Natural killer cell (primary cell): ENCODE data around the gene OTUD4. TPM values are rescaled to one million over a fixed set of nuclear protein-coding genes. Genes with fewer than 3 reads are reported as not detected.
A peak's percentile ranks its signal among the peaks of the same experiment; 100 is the strongest.

Experiments
- ATAC-seq, 3 donors: fragments of 150-1000 bp in 2 of 3; fragments of 200-7000 bp in 1 of 3; cut with Tn5 transposase; 1 replicate in 1 of 3; 2 replicates in 2 of 3; pipeline ENCODE4 v1.10.0; 2021; ENCODE audit warnings: mild to moderate bottlenecking in 2 of 3, moderate library complexity in 2 of 3
- DNase-seq, 2 donors: peaks; one replicate each; pipeline versions ENCODE4 v3.0.0 to v3.0.0-alpha.2; 2013 to 2021; ENCODE audit warnings: mixed read lengths in 1 of 2
- H3K27ac ChIP-seq: one replicate; pipeline ENCODE4 v1.5.1; 2013; ENCODE audit warnings: mild to moderate bottlenecking, low read length
- H3K27me3 ChIP-seq: one replicate; pipeline ENCODE4 v1.6.1; 2013; ENCODE audit warnings: low read length; ENCODE audit not compliant: control insufficient read depth, insufficient read depth
- H3K36me3 ChIP-seq: one replicate; pipeline ENCODE4 v1.6.1; 2013; ENCODE audit warnings: low read length; ENCODE audit not compliant: control insufficient read depth, insufficient read depth
- H3K4me1 ChIP-seq: one replicate; pipeline ENCODE4 v1.6.1; 2013; ENCODE audit warnings: low read length; ENCODE audit not compliant: control insufficient read depth, insufficient read depth
- H3K4me3 ChIP-seq: one replicate; pipeline ENCODE4 v1.5.1; 2013; ENCODE audit warnings: low read length
- H3K9me3 ChIP-seq: one replicate; pipeline ENCODE4 v1.6.1; 2013; ENCODE audit warnings: low read length; ENCODE audit not compliant: control insufficient read depth, insufficient read depth
- H3K27ac Mint-ChIP-seq, 2 donors: one replicate each; pipeline ENCODE4 v1.8.0; 2022; ENCODE audit warnings: mild to moderate bottlenecking in 2 of 2, mixed read lengths in 2 of 2, moderate library complexity in 1 of 2
- H3K27me3 Mint-ChIP-seq, 2 donors: one replicate each; pipeline ENCODE4 v1.8.0; 2022; ENCODE audit warnings: low read depth in 2 of 2, mixed read lengths in 2 of 2
- H3K36me3 Mint-ChIP-seq: one replicate; pipeline ENCODE4 v1.8.0; 2022; ENCODE audit warnings: mixed read lengths
- H3K4me1 Mint-ChIP-seq, 2 donors: one replicate each; pipeline ENCODE4 v1.8.0; 2022; ENCODE audit warnings: mixed read lengths in 2 of 2
- H3K4me3 Mint-ChIP-seq: one replicate; pipeline ENCODE4 v1.8.0; 2022; ENCODE audit warnings: mild to moderate bottlenecking, moderate library complexity, mixed read lengths
- H3K9me3 Mint-ChIP-seq, 2 donors: one replicate each; pipeline ENCODE4 v1.8.0; 2022; ENCODE audit warnings: mixed read lengths in 2 of 2
- WGBS: methylation state at CpG from one replicate; pipeline ENCODE4 v1.1.7; 2013; ENCODE audit warnings: missing lambda C conversion rate; ENCODE audit not compliant: insufficient coverage; 5-methylcytosine and 5-hydroxymethylcytosine counted together
- intact Hi-C: fragments of 100-400 bp; cut with micrococcal nuclease; formaldehyde crosslinking; loops from one replicate; pipeline ENCODE4 v1.14.2; 2022
- total RNA-seq, 4 donors: library from RNA; stranded (reverse); fragments of 120-200 nt in 1 of 4; gene quantifications; one replicate each; pipeline versions ENCODE4 v1.2.3 to v1.2.4, GENCODE V29; 2013 to 2022
- TF ChIP-seq, protein P1 (sequence below): fragments of 200-600 bp; IDR thresholded peaks from one replicate; pipeline ENCODE4 v1.8.0; 2022; ENCODE audit warnings: antibody characterized with exemption

Gene OTUD4
- total RNA-seq, 3 donors from 2014 or later (not counting 1 experiment from before 2014, with no cell fraction given) = 60.0 to 73.3 (median 71.6) TPM

DNA sequence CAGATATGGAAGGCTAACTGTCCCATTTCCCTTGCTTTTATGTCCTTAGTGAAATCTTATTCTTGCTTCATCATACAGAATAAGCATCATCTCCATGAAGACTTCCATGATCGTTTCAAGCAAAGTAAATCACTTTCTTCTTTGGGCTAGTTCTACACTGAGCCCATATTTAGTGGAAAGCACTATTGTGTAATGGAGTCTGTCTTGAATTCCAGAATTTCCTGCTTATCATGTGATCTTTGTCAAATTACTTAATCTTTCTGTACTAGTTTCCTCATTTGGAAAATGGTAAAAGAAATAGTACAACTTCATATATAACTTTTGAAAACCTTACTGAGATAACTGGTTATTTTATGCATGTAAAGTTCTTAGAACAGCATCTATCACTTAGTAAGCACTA lies 90.0 kb downstream of the OTUD4 start:
- Histone ChIP-seq H3K9me3 (no peaks in the 10 kb centered on the region), H3K4me3 (no peak overlapping the region), H3K36me3 (peaks cover 44% of the 10 kb centered on the region), H3K4me1 (no peaks in the 10 kb centered on the region), H3K27me3 (no peaks in the 10 kb centered on the region), H3K27ac (no peak overlapping the region)
- DNase-seq = no peak
- H3K27me3 Mint-ChIP-seq = no peaks in the 10 kb centered on the region
- WGBS = no CpG with 5 or more reads among the region's 1 CpG
- intact Hi-C loops = no loop called here
- no peak overlapping the region for H3K27ac Mint-ChIP-seq
- H3K4me1 Mint-ChIP-seq = peaks cover 12 to 30% of the 10 kb centered on the region in 2 donors
- TF ChIP-seq, protein P1, sequence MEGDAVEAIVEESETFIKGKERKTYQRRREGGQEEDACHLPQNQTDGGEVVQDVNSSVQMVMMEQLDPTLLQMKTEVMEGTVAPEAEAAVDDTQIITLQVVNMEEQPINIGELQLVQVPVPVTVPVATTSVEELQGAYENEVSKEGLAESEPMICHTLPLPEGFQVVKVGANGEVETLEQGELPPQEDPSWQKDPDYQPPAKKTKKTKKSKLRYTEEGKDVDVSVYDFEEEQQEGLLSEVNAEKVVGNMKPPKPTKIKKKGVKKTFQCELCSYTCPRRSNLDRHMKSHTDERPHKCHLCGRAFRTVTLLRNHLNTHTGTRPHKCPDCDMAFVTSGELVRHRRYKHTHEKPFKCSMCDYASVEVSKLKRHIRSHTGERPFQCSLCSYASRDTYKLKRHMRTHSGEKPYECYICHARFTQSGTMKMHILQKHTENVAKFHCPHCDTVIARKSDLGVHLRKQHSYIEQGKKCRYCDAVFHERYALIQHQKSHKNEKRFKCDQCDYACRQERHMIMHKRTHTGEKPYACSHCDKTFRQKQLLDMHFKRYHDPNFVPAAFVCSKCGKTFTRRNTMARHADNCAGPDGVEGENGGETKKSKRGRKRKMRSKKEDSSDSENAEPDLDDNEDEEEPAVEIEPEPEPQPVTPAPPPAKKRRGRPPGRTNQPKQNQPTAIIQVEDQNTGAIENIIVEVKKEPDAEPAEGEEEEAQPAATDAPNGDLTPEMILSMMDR = no peak
- H3K36me3 Mint-ChIP-seq = peaks cover 24% of the 10 kb centered on the region
- no peak overlapping the region for H3K4me3 Mint-ChIP-seq
- ATAC-seq = no peak
- H3K9me3 Mint-ChIP-seq = peaks cover 0 to 6% of the 10 kb centered on the region in 2 donors

DNA sequence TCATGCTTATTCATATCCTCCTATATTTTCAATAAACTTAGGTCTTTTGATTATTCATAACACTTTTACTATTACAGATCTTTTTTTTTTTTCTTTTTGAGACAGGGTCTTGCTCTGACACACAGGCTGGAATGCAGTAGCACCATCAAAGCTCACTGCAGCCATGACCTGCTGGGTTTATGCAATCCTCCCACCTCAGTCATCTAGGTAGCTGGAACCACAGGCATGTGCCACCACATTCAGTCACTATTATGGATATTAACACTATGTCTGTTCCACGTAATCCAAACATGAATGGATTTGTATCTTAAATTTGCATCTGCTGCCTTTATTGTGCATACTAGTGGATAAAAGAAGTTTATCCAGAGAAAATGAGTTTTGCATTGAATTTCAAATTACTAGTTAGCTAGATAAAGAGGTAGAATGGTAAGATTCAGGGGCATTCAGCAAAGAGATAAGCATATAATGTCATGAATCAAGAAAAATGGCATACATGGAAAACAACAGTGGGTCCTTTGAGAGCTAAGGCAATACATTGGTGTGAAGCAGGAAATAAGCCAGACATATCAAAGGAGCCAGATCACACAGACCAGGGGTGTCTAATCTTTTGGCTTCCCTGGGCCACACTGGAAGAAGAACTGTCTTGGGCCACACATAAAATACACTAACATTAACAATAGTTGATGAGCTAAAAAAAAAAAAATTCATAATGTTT lies 96.3 kb downstream of the OTUD4 start:
- Histone ChIP-seq H3K36me3 (peaks cover 11% of the 10 kb centered on the region), H3K4me1 (no peaks in the 10 kb centered on the region), H3K27ac (no peak overlapping the region), H3K27me3 (no peaks in the 10 kb centered on the region), H3K9me3 (no peaks in the 10 kb centered on the region), H3K4me3 (no peak overlapping the region)
- Mint-ChIP-seq H3K27me3 (no peaks in the 10 kb centered on the region), H3K36me3 (peaks cover 8% of the 10 kb centered on the region), H3K9me3 (no peaks in the 10 kb centered on the region), H3K27ac (peak overlapping the region; percentile 35 to 45), H3K4me3 (no peak overlapping the region), H3K4me1 (peaks cover 8 to 17% of the 10 kb centered on the region in 2 donors)
- TF ChIP-seq, protein P1 = no peak
- intact Hi-C loops = no loop called here
- DNase-seq = no peak
- WGBS = 93% methylated on average over 1 of the region's 1 CpG
- no peak for ATAC-seq

Other genes starting within 250 kb of the OTUD4 start
- 10 to 100 TPM; 27.9 to 37.7 (median 37.7) TPM for gene ANAPC10, start 82.4 kb downstream of the OTUD4 start, total RNA-seq
- 10 to 100 TPM; 25.8 to 33.8 (median 31.7) TPM for gene ABCE1, start 82.3 kb downstream of the OTUD4 start, total RNA-seq